Measurements from ENCODE around the gene ANKRD53.
"Not testable (repeated sequence)": the region's sequence is repeated elsewhere in the genome, so short reads cannot be mapped to it uniquely, and the experiment has no call there.

GRCh38 chr2:70999931-71000330 is 21.5 kb downstream of the ANKRD53 start:
- not testable (repeated sequence) for TF ChIP-seq POLR2A (IDR thresholded peaks at IDR 0.05; ENCODE audit: borderline replicate concordance, extremely low read depth, insufficient read depth, insufficient read length); ZNF274 (IDR thresholded peaks at IDR 0.05; ENCODE audit: low read depth, low read length); POLR2AphosphoS5 (IDR thresholded peaks at IDR 0.05; ENCODE audit: low read depth, low read length)

All from HCT116 (cell line).